Astrocyte (in vitro differentiated cells and primary cell): ENCODE results near the gene SLC26A6. TPM values are rescaled to one million over a fixed set of nuclear protein-coding genes. Genes with fewer than 3 reads are reported as not detected.
A peak's percentile ranks its signal among the peaks of the same experiment; 100 is the strongest.

ENCODE experiments used
- DNase-seq: peaks from one replicate; pipeline ENCODE4 v3.0.0-alpha.2; 2010; ENCODE audit warnings: low read depth
- FAIRE-seq: peaks from 2 replicates; lab custom pipeline; 2011; peaks lifted over from hg19 to GRCh38; lab: Jason Lieb, UNC
- H2AFZ ChIP-seq: 2 replicates; pipeline ENCODE4 v1.6.0; 2012; ENCODE audit warnings: low read depth, low read length, inconsistent platforms
- H3K27ac ChIP-seq: 2 replicates; pipeline ENCODE4 v1.5.1; 2011; ENCODE audit warnings: low read depth, low read length, inconsistent platforms
- H3K27me3 ChIP-seq: 2 replicates; pipeline ENCODE4 v1.6.0; 2011; ENCODE audit warnings: low read length, inconsistent platforms; ENCODE audit not compliant: insufficient read depth
- H3K36me3 ChIP-seq: 2 replicates; pipeline ENCODE4 v1.5.1; 2011; ENCODE audit warnings: low read length, inconsistent platforms; ENCODE audit not compliant: insufficient read depth
- H3K4me1 ChIP-seq: 2 replicates; pipeline ENCODE4 v1.5.1; 2011; ENCODE audit warnings: low read length, inconsistent platforms; ENCODE audit not compliant: insufficient read depth
- H3K4me2 ChIP-seq: 2 replicates; pipeline ENCODE4 v1.6.0; 2012; ENCODE audit warnings: low read length, inconsistent platforms
- H3K4me3 ChIP-seq: 2 replicates; pipeline ENCODE4 v1.5.1; 2011; ENCODE audit warnings: low read depth, mild to moderate bottlenecking, low read length, inconsistent platforms; ENCODE audit not compliant: insufficient read depth
- H3K79me2 ChIP-seq: 2 replicates; pipeline ENCODE4 v1.6.0; 2012; ENCODE audit warnings: mild to moderate bottlenecking, low read length, inconsistent platforms; ENCODE audit not compliant: insufficient read depth
- H3K9ac ChIP-seq: 2 replicates; pipeline ENCODE4 v1.6.0; 2012; ENCODE audit warnings: mild to moderate bottlenecking, low read length, inconsistent platforms
- H3K9me3 ChIP-seq: 2 replicates; pipeline ENCODE4 v1.5.1; 2012; ENCODE audit warnings: low read depth, mild to moderate bottlenecking, low read length, inconsistent platforms; ENCODE audit not compliant: insufficient read depth
- H4K20me1 ChIP-seq: 2 replicates; pipeline ENCODE4 v1.6.0; 2012; ENCODE audit warnings: low read length, inconsistent platforms; ENCODE audit not compliant: insufficient read depth
- H3K27ac Mint-ChIP-seq: one replicate; pipeline ENCODE4 v1.8.0; 2021; ENCODE audit warnings: mild to moderate bottlenecking, mixed read lengths; ENCODE audit not compliant: unreplicated experiment
- H3K27me3 Mint-ChIP-seq: one replicate; pipeline ENCODE4 v1.8.0; 2021; ENCODE audit warnings: low read depth, mixed read lengths; ENCODE audit not compliant: unreplicated experiment
- H3K36me3 Mint-ChIP-seq: one replicate; pipeline ENCODE4 v1.8.0; 2021; ENCODE audit warnings: low read depth, mixed read lengths; ENCODE audit not compliant: unreplicated experiment
- H3K4me1 Mint-ChIP-seq: one replicate; pipeline ENCODE4 v1.8.0; 2021; ENCODE audit warnings: low read depth, mixed read lengths; ENCODE audit not compliant: unreplicated experiment
- H3K4me3 Mint-ChIP-seq: one replicate; pipeline ENCODE4 v1.8.0; 2021; ENCODE audit warnings: mild to moderate bottlenecking, moderate library complexity, mixed read lengths; ENCODE audit not compliant: unreplicated experiment
- H3K9me3 Mint-ChIP-seq: one replicate; pipeline ENCODE4 v1.8.0; 2021; ENCODE audit warnings: mild to moderate bottlenecking, mixed read lengths; ENCODE audit not compliant: unreplicated experiment
- CTCF ChIP-seq: IDR thresholded peaks from 2 replicates; pipeline ENCODE4 v1.5.1; 2011; ENCODE audit warnings: low read depth, mild to moderate bottlenecking, inconsistent platforms, low read length, moderate library complexity; ENCODE audit not compliant: insufficient read depth
- EZH2 ChIP-seq: IDR thresholded peaks from 2 replicates; pipeline ENCODE4 v1.6.1; 2012; ENCODE audit warnings: mild to moderate bottlenecking, low read length, inconsistent platforms; ENCODE audit not compliant: insufficient read depth
- total RNA-seq: library from RNA; stranded (reverse); gene quantifications from 2 replicates; pipeline ENCODE4 v1.2.1, GENCODE V29; 2021

Gene SLC26A6
- total RNA-seq, 1 donor from 2014 or later = 32.0 TPM

DNA sequence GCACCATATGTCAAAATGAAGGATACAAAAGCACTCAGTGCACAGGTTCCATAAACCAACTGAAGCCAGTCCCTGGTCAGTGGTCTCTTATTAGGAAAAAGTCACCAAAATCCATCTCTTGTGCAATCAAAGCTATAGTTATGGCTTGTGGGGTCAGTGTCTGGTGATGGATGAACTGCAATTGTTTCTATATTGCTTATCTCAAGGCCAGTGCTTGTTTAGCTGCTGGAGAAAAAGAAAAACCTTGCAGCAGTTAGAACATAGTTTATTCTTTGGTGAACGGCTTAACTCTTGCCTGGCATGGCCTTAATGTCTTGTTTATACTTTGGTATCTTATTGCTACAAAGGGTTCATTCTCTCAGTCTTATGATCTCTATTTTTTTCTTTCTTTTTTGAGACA is 23.0 kb downstream of the SLC26A6 start:
- Mint-ChIP-seq H3K4me3 (no peak overlapping the region), H3K27ac (no peak overlapping the region), H3K36me3 (peaks cover 4% of the 10 kb centered on the region), H3K4me1 (peaks cover 8% of the 10 kb centered on the region), H3K9me3 (peaks cover 4% of the 10 kb centered on the region), H3K27me3 (peaks cover 2% of the 10 kb centered on the region)
- Histone ChIP-seq H3K4me2 (no peak overlapping the region), H3K36me3 (no peaks in the 10 kb centered on the region), H3K9me3 (peaks cover 5% of the 10 kb centered on the region), H3K27ac (no peak overlapping the region), H3K27me3 (no peaks in the 10 kb centered on the region), H3K4me1 (peaks cover 9% of the 10 kb centered on the region), H2AFZ (no peak overlapping the region), H3K79me2 (peaks cover 23% of the 10 kb centered on the region), H4K20me1 (peaks cover 12% of the 10 kb centered on the region), H3K9ac (no peak overlapping the region), H3K4me3 (no peak overlapping the region)
- no peak for FAIRE-seq
- DNase-seq = no peak
- TF ChIP-seq CTCF (no peak), EZH2 (no peak)

- peak; percentile 66 for FAIRE-seq
- H3K79me2 ChIP-seq = peaks cover 44% of the 10 kb centered on the region
- peak within 1 kb of the TSS; percentile 89 for H3K4me3 ChIP-seq
- Mint-ChIP-seq H3K4me1 (peaks cover 8% of the 10 kb centered on the region), H3K4me3 (peak within 1 kb of the TSS; percentile 94), H3K9me3 (no peaks in the 10 kb centered on the region), H3K27me3 (peaks cover 2% of the 10 kb centered on the region), H3K27ac (peak within 1 kb of the TSS; percentile 81), H3K36me3 (peaks cover 8% of the 10 kb centered on the region)
- H2AFZ ChIP-seq = peak within 1 kb of the TSS; percentile 91
- H3K27ac ChIP-seq = peak within 1 kb of the TSS; percentile 76
- DNase-seq = peak; percentile 75
- H3K4me2 ChIP-seq = peak within 1 kb of the TSS; percentile 97
- H4K20me1 ChIP-seq = peaks cover 29% of the 10 kb centered on the region
- H3K36me3 ChIP-seq = peaks cover 19% of the 10 kb centered on the region
- H3K4me1 ChIP-seq = peaks cover 9% of the 10 kb centered on the region
- no peaks in the 10 kb centered on the region for H3K27me3 ChIP-seq
- H3K9me3 ChIP-seq = no peaks in the 10 kb centered on the region
- TF ChIP-seq CTCF = peak; percentile 24
- no peak for TF ChIP-seq EZH2
- peak within 1 kb of the TSS; percentile 94 for H3K9ac ChIP-seq
Measured at GRCh38 chr3:48609088-48610005, 25.9 kb downstream of the SLC26A6 start, which contains the start of gene UQCRC1. UQCRC1 (minus strand) TSS chr3:48609646; CDS start chr3:48609620, 26 bp downstream.

- peaks cover 12% of the 10 kb centered on the region for H3K36me3 Mint-ChIP-seq
- H3K79me2 ChIP-seq = peaks cover 46% of the 10 kb centered on the region
- H3K4me2 ChIP-seq = peak overlapping the region; percentile 97
- FAIRE-seq (no peak), DNase-seq (no peak)
- no peaks in the 10 kb centered on the region for H3K9me3 ChIP-seq
- H3K27me3 ChIP-seq = no peaks in the 10 kb centered on the region
- no peak overlapping the region for H3K27ac ChIP-seq
- H3K9ac ChIP-seq = no peak overlapping the region
- H3K27ac Mint-ChIP-seq = no peak overlapping the region
- H3K4me1 Mint-ChIP-seq = peaks cover 8% of the 10 kb centered on the region
- H2AFZ ChIP-seq = no peak overlapping the region
- H3K4me3 Mint-ChIP-seq = no peak overlapping the region
- H3K4me3 ChIP-seq = no peak overlapping the region
- TF ChIP-seq EZH2 = no peak
- TF ChIP-seq CTCF = no peak
- H3K9me3 Mint-ChIP-seq = no peaks in the 10 kb centered on the region
- H3K36me3 ChIP-seq = peaks cover 36% of the 10 kb centered on the region
- peaks cover 9% of the 10 kb centered on the region for H3K4me1 ChIP-seq
- peaks cover 44% of the 10 kb centered on the region for H4K20me1 ChIP-seq
- peaks cover 2% of the 10 kb centered on the region for H3K27me3 Mint-ChIP-seq
Measured at GRCh38 chr3:48607519-48607918, 27.7 kb downstream of the SLC26A6 start.
